ENCODE data around the gene TRIM7.
A peak's percentile ranks its signal among the peaks of the same experiment; 100 is the strongest.

The TRIM7 gene

GRCh38 chr5:181223058-181223728, 18.2 kb upstream of the TRIM7 start, which contains the start of gene TRIM41:
TSS of gene TRIM41 (plus strand) at chr5:181223281. CDS start at chr5:181224000, 719 bp downstream.
- TF ChIP-seq CTCF (IDR thresholded peaks at IDR 0.05; ENCODE audit: borderline replicate concordance, insufficient read depth, low read depth, low read length): no peak
- peak within 1 kb of the TSS; percentile 70 for H3K4me3 ChIP-seq (ENCODE audit: low read depth, low read length)

GRCh38 chr5:181222630-181223057, 17.6 kb upstream of the TRIM7 start:
- TF ChIP-seq CTCF (IDR thresholded peaks at IDR 0.05; ENCODE audit: borderline replicate concordance, insufficient read depth, low read depth, low read length): no peak
- peak overlapping the region; percentile 70 for H3K4me3 ChIP-seq (ENCODE audit: low read depth, low read length)

GRCh38 chr5:181221792-181222629, 17.0 kb upstream of the TRIM7 start:
- no peak for TF ChIP-seq CTCF (IDR thresholded peaks at IDR 0.05; ENCODE audit: borderline replicate concordance, insufficient read depth, low read depth, low read length)
- H3K4me3 ChIP-seq (ENCODE audit: low read depth, low read length): peak overlapping the region; percentile 70

GRCh38 chr5:181221105-181221791, 16.3 kb upstream of the TRIM7 start:
- TF ChIP-seq CTCF (IDR thresholded peaks at IDR 0.05; ENCODE audit: borderline replicate concordance, insufficient read depth, low read depth, low read length): no peak
- H3K4me3 ChIP-seq (ENCODE audit: low read depth, low read length): peak overlapping the region; percentile 18

GRCh38 chr5:181220178-181220515, 15.2 kb upstream of the TRIM7 start:
- no peak for TF ChIP-seq CTCF (IDR thresholded peaks at IDR 0.05; ENCODE audit: borderline replicate concordance, insufficient read depth, low read depth, low read length)
- H3K4me3 ChIP-seq (ENCODE audit: low read depth, low read length): no peak overlapping the region

- no peak for TF ChIP-seq CTCF (IDR thresholded peaks at IDR 0.05; ENCODE audit: borderline replicate concordance, insufficient read depth, low read depth, low read length)
- H3K4me3 ChIP-seq (ENCODE audit: low read depth, low read length): no peak overlapping the region
Measured at GRCh38 chr5:181219262-181220177, 14.5 kb upstream of the TRIM7 start.
